ENCODE results near the gene ESR2.

ESR2 gene

DNA sequence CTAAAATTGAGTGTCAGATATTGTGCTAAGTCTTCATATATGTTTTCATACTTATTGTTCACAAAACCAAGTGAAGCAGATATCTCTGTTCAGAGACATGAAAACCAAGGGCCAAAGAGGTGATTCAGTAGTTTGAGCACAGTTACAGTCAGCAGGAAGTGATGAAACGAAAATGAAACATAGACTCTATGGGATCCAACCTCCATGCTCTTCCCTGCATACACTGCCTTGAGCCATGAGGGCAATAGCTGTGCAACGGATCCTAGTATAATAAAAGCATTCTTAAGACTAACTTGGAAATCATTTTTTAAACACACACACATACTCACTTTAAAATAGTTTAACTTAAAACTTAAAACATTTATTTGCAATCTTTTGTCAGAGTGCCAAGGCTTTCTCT, 27.9 kb downstream of the ESR2 start:
- DNase-seq (ENCODE audit: low read depth in 3 of 3), result no peak

DNA sequence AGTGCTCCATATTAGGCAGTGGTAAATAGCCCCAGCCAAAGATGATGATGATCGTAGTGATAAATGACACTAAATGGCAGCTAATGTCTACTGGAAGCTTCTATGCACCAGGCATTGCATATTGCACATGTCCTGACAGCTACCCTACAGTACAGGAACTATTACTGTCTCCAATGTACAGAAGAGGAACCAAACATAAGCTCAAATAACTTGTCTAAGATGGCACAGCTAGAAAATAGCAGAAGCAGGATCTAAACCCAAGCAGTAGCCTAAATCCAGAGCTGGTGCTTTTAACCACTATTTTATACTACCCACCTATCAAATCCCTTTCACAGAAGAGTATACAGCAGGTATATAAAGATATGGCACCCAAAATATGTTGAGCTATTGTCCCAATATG, 28.9 kb downstream of the ESR2 start:
- no peak for DNase-seq (ENCODE audit: low read depth in 3 of 3)

DNA sequence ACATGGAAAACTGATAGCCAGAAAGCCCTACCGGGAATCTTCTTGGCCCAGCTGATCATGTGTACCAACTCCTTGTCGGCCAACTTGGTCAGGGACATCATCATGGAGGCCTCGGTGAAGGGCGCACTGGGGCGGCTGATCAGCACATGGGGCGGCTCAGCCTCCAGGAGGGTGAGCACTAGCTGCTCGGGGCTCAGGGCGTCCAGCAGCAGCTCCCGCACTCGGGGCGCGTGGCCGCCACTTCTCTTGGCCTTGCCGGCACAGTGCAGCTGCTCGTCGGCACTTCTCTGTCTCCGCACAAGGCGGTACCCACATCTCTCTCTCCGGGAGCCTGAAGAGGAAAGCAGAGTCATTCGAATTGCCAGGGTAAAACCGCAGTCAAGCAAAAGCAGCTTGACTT, 33.8 kb downstream of the ESR2 start:
- no peak for DNase-seq (ENCODE audit: low read depth in 3 of 3)

DNA sequence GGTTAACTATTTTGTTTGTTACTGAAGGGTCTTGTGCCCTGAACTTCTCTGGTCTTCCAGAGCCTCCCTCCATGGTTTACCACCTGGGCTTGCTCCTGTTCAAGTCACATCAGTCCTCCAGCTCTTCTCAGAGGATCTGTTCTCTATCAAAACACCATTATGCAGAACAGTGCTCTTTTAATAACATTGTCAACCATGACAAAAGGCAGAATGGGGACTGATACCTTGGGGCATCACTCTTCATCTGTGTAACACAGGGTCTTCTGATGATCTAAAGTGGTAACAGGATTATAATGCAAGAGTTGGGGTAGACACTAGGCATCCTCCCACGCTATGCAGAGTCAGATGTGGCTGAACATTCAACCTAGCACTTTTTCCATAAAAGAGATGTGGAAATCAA, 38.4 kb downstream of the ESR2 start:
- DNase-seq (ENCODE audit: low read depth in 3 of 3), result no peak

DNA sequence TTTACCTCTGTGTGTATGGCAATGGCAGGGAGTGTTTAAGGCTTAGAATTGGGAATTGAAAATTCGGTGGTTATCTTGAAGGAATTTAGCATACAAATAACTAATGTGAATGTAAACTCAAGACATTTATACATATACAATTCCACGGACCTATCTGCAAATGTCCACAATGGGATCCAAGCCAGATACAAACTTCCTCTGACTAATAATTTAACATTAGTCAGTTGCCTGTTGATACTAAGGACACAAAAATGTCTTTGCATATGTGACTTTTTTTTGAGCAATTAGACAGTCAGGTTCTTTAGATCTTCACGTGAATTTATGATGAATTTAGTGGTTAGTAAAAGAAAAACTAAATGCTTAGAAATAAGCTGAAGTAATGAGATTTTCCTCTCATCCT, 40.5 kb downstream of the ESR2 start:
- DNase-seq (ENCODE audit: low read depth in 3 of 3), result no peak

DNA sequence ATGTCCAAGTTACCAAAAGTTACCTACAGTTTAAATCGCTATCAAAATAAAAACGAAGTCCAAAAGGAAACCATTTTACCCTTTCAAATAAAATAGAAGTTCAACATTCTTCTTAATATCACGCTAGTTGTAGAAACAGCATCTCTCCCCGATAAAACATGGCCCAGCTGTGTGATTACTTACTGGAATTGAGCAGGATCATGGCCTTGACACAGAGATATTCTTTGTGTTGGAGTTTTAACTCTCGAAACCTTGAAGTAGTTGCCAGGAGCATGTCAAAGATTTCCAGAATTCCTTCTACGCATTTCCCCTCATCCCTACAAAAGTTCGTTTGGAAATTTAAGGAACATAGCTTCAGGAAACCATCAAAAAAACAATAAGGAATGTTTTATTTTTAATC, 44.8 kb downstream of the ESR2 start:
- DNase-seq (ENCODE audit: low read depth in 3 of 3), result no peak

DNA sequence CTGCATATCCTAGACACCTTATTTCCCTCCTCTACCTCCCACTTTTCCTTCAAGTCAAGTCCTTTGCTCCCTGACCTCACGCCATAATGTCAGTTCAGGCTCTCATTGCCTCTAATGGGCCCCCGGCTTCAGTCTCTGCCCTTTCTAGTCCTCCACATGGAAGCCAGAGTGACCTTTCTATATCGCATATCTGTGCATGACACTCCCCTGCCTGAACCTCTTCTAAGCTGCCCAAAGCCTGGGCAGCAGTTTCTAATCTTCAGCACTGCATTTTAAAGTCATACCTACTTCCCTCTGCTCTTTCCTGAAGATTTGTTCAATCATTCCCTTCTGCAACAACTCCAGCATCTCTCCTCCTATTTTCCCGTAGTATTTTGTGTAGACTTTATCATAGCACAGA, 45.5 kb downstream of the ESR2 start:
- DNase-seq (ENCODE audit: low read depth in 3 of 3), result no peak

DNA sequence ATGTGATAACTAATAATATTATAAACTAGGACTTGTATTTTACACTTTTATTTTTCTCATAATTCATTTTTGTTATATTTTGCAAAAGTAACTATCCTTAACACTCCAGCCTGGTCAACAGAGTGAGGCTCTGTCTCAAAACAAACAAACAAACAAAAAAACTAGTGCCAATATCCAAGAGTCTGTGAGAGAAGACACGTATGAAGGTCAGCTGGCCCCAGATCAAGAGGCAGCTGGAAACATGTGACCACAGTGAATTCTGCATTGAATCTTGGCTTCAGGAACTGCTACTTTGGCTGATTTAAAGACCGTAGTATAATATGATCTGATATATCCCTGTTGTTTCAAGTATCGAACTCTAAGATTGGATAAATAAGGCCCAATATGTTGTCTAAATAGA, 47.0 kb downstream of the ESR2 start:
- no peak for DNase-seq (ENCODE audit: low read depth in 3 of 3)

DNA sequence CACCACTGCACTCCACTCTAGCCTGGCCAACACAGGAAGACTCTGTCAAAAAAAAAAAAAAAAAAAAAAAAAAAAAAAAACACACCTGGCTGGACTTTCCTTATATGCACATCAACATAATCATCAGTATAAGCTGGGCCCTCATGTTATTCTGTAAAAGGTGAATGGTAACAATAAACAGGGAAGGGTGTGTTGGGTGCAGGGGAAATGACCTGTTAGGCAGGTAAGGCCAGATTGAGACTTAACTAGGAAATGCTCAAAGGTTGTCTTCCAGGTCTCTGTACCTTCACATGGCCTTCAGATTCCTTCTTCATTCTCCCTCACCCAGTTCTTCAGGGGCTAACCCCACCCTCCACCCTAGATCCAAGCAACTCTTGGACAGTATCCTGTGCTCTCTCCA, 47.5 kb downstream of the ESR2 start:
- no peak for DNase-seq (ENCODE audit: low read depth in 3 of 3)

DNA sequence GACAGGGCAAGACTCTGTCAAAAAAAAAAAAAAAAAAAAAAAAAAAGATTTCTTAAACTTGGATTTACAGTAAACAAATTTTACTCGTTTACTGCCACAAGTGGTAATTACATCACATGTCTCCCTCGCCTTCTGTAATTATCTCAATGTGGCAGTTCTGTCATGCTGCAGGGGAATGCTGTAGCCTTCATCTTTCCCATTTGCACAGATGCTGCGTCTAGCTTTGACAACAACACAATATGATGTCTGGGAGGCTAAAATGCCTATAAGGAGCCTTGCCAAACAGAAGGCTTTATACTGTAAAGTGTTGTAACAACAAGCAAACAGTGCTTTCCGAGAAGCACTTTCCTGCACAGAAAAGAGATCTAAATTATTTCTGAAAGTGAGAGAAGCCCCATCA, 48.7 kb downstream of the ESR2 start:
- DNase-seq (ENCODE audit: low read depth in 3 of 3), result no peak

DNA sequence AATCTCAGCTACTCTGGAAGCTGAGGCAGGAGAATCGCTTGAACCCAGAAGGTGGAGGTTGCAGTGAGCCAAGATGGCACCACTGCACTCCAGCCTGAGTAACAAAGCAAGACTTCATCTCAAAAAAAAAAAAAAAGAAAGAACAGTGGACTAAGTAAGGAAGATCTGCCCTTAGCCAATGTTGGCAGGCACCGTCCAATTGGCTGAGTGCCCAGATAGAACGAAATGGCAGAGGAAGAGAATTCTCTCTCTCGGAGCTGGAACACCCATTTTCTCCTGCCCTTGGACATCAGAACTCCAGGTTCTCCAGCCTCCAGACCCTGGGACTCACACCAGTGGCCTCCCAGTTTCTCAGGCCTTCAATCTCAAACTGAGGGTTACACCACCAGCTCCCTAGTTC, 49.9 kb downstream of the ESR2 start:
- DNase-seq (ENCODE audit: low read depth in 3 of 3), result no peak

DNA sequence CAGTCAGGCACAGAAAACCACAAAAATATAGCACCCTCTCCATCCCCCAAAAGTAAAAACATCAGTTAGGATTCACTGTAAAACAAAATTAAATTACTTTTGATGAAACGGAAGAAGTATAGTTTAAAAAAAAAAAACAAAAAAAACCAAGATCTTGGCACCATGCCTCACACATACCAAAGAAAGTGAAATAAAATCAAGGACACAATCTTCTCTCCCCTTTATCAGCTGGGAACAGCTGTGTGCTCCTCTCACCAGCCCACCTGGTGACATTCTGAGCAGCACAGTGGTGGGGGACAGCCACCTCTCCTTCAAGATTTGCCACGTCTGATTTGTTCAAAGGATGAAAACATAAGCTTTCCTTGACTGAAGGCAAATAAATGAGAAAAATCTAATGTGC, 55.5 kb downstream of the ESR2 start:
- no peak for DNase-seq (ENCODE audit: low read depth in 3 of 3)

DNA sequence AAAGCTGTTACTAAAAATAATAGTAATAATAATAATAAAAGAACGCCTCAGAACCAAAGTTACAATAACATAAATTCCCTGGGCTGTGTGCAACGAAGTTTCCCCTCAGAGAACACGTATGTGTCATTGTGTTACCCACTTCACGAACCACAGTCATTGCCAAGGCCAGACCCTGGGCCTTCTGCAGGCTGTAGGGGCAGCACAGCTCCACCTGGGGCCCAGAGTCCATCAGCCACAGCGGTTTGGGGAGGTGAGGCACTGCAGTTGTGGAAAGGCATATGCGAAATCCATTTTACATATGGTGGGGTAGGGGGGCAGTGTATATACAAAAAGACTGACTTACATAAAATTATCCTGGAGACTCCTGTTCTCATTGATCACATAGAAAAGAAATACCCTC, 56.1 kb downstream of the ESR2 start:
- no peak for DNase-seq (ENCODE audit: low read depth in 3 of 3)

DNA sequence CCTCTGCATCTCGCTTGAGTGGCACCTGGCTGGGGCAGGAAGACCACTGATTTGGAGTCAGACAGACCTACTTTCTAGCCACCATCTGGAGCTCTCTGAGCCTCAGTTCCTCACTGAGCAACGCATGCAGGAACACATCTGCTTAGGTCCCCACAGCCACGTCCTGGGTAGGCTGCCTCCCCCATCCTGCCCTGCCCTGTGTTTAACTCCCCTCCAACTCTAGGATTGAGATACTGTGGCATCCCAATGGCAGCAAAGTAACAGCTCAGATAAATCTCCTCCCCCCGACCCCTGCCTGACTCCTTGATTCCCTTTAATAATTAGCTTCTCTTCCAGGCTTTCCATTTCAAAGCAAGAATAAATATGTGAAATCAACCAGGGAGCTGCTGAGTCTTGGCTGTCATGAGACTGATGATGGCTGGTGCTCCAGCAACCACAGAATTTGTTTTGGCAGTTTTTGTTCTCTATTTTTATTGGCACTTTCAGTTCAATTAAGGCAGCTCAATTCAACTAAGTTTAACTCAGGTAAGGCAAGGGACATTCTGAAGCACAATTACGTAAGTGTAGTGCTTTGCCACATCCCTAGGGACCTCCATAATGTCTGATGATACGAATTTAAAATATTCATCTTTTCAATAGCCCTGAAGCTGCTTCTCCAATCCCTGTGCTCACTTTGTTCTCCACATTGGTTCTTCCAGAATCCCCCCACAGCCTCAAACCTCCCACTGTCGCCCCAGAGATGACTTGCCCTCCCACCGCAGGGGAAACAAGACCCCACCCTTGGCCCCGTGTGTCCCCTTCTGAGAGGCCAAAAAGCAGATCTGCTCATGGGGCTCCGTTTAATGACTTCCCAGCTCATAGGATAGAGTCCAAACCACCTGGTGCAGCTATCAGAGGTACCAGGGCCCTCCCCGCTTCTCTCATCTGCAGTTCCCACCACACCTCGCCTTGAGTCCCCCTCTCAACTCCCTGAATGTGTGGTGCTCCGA, 58.2 kb downstream of the ESR2 start:
- no peak for DNase-seq (ENCODE audit: low read depth in 3 of 3)

DNA sequence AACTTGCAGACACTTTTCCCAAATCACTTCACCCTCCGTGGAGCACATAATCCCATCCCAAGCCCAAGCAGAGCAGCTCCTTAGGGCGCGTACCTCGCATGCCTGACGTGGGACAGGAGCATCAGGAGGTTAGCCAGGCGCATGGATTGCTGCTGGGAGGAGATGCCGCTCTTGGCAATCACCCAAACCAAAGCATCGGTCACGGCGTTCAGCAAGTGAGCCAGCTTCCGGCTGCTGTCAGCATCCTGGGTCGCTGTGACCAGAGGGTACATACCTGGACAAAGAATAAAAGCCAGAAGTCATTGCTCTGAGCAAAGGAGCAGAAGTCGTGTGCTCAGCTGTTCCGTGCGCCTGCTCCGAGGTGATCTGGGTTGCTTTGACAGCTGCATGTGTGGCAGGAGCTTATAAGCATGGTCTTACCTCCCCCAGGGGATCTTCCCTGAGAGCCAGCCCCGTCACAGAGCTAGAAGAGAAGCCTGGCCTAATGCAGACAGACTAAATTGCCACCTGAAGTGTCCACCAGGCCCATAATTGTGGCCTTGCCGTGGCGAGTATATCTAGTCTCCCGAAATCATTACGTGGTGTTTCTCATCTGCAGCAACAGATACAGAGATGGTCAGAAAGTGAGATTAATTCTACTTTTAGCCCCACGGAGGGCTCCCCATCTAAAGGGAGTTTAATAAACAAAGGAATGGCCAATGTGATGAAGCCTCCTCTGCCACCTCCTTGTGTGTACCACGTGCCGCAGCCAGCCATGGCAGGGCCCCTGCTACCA, 59.1 kb downstream of the ESR2 start:
- no peak for DNase-seq (ENCODE audit: low read depth in 3 of 3)

DNA sequence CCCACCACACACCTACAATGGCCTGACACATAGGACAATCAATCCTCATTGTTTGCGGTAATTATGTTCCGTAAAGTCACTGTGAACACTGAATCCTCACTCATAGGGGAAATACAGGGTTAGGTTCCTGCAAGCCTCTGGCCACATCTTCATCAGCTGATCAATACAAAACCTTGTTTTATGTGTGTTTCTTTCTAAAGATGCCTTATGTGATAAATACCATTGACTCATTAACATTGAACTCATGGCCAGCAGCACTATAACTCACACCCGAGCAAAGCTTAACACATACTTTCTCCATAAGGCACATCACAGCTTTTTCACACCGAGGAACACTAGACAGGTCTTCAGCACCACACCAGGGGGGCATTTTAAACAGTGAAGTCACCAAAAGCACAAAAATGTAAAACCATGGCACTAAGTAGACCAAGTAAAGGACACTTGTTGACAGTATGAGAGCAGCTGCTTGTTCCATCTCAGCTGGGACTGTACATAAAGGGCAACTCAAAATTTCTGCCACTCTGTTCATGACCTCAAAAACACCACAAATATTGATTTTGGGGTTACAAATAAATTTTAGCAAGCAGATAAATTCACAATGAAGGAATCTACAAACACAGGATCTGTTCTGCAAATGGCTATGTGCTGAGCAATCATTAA, 60.5 kb downstream of the ESR2 start:
- no peak for DNase-seq (ENCODE audit: low read depth in 3 of 3)

DNA sequence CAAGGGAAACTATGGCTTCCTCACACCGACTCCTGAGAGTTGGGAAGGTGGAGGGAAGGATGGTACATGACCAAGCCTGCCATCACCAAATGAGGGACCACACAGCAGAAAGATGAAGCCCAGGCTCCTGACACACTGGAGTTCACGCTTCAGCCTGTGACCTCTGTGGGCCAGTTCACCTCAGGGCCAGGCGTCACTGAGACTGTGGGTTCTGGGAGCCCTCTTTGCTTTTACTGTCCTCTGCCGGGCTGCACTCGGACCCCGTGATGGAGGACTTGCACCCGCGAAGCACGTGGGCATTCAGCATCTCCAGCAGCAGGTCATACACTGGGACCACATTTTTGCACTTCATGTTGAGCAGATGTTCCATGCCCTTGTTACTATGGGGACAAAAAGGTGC, 61.2 kb downstream of the ESR2 start:
- no peak for DNase-seq (ENCODE audit: low read depth in 3 of 3)

DNA sequence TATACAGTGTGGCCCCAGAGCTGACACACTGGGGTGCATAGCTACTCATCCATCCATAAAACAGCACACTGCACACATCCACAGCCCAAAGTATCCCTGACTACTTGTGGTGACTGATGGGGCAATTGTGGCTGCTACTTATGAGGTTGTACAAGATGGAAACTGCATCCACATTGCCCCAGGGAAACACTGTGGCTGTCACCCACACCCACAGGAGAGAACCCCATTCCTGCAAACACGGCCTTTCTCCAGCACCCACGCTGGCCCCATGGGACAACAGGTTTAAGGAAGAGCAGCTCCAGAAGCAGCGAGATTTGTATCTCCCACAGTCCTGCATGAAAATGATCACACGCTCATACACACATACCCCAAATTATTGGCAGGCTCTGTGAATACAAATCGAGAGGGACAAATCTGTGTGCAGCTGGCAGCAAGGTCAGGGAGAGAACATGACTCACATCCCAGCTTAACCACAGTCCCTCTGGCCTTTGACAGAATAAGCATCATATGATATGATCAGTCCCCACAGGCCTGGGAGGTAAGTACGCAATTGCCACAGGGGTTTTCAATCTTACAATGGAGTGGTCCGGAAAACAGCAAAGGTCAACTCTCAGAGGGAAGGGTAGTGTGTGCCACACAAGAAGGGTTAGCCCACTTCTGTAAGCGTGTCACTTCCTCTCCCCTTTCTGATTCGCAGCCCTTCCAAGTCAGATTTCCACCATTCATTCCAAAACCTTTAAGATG, 61.9 kb downstream of the ESR2 start:
- peak in 1 of 3 donors; percentile 8 for DNase-seq (ENCODE audit: low read depth in 3 of 3)

DNA sequence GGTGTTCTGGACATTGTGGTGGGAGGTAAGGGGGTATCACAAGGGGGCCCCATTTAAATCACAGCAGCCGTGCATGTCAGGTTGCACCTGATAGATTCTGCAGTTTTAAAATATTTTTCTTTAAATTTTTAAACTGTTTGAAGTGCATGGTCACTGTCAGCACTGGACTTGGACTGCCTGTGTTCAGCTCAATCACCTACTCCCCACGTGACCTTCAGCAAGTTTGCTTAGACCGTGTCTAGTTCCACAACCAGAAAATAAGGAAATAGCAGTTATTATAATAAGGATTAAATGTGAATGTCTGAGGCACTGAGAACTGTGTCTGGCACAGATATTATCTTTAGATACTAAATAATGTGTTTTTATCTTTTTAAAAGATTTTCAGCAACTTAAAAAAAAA, 64.7 kb downstream of the ESR2 start:
- no peak for DNase-seq (ENCODE audit: low read depth in 3 of 3)

DNA sequence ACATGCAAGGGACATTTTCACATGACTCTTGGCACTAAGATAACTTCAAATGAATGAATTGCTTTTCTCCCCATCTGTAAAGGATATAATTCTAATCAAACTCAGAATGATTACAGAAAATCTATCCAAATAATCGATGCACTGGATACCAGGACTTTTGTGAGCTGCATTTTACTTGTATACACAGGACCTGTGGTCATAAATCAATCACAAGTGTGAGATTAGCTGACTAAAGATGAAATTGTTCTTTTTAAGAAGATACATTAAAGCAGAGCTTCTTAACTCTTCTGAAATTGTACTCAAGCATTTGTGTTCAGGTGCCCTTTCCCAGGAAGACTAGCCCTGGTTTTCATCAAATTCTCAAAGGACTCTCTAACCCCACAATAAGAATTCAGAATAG, 66.3 kb downstream of the ESR2 start:
- DNase-seq (ENCODE audit: low read depth in 3 of 3), result no peak

DNA sequence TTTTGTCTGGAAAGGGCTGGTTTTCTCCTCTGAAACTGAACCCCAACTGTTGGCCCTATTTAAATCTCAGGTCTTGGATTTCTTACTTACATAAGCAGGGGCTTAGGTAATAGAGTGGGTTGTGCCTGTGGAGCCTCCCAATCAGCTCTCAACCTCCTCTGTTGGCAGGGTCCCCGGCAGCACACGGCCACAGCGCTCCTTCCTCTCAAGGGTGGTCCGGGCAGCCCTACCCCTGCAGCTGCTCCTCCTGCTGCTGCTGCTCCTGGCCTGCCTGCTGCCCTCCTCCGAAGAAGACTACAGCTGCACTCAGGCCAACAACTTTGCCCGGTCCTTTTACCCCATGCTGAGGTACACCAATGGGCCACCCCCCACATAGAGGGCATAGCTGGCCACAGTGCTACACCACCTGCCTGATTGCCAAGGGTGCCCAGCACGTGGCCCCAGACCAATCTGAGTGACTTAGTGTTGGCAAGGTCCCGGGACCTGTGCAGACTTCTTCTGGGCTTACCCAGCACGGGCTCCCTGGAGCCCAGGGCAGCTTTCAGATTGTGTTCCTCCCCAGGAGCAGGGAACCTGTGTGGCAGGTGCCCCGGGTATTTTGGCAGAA, 68.9 kb downstream of the ESR2 start:
- no peak for DNase-seq (ENCODE audit: low read depth in 3 of 3)
